ENCODE measurements around the gene PSG7.

DNA sequence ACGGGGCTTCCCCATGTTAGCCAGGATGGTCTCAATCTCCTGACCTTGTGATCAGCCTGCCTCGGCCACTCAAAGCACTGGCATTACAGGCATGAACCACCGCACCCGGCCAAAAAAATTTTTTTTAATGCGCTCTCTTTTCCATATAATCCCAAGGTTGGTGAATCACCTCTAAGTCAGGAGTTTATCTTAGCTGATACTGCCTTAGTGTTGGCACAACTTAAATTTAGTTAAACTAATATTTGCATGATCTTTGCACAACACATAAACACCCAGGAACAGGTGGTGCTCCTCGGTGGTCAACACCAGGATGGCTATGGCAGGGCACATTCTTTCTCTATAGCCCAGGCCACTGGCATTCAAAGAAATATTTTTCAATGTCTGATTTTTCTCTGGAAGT is 24.1 kb upstream of the PSG7 start:
- TF ChIP-seq, protein P1, sequence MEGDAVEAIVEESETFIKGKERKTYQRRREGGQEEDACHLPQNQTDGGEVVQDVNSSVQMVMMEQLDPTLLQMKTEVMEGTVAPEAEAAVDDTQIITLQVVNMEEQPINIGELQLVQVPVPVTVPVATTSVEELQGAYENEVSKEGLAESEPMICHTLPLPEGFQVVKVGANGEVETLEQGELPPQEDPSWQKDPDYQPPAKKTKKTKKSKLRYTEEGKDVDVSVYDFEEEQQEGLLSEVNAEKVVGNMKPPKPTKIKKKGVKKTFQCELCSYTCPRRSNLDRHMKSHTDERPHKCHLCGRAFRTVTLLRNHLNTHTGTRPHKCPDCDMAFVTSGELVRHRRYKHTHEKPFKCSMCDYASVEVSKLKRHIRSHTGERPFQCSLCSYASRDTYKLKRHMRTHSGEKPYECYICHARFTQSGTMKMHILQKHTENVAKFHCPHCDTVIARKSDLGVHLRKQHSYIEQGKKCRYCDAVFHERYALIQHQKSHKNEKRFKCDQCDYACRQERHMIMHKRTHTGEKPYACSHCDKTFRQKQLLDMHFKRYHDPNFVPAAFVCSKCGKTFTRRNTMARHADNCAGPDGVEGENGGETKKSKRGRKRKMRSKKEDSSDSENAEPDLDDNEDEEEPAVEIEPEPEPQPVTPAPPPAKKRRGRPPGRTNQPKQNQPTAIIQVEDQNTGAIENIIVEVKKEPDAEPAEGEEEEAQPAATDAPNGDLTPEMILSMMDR (IDR thresholded peaks at IDR 0.05), result no peak
- TF ChIP-seq POLR2A (IDR thresholded peaks at IDR 0.05), result no peak

Data from Peyer's patch (tissue), 4 donors.